Fibroblast of lung (primary cell): ENCODE data around the gene ONECUT3. TPM values are rescaled to one million over a fixed set of nuclear protein-coding genes. Genes with fewer than 3 reads are reported as not detected.

Source experiments
- DNase-seq, 2 donors: peaks; one replicate each; pipeline versions ENCODE4 v3.0.0 to v3.0.0-alpha.2; 2010; ENCODE audit warnings: low read depth in 2 of 2
- H2AFZ ChIP-seq: 2 replicates; pipeline ENCODE4 v1.5.1; 2012; ENCODE audit warnings: low read length, control low read depth, inconsistent platforms
- H3K27ac ChIP-seq: 2 replicates; pipeline ENCODE4 v1.5.1; 2011; ENCODE audit warnings: low read length, control low read depth; ENCODE audit not compliant: insufficient read depth
- H3K27me3 ChIP-seq: 2 replicates; pipeline ENCODE4 v1.5.1; 2011; ENCODE audit warnings: mild to moderate bottlenecking, low read length; ENCODE audit not compliant: control insufficient read depth, insufficient read depth
- H3K36me3 ChIP-seq: 2 replicates; pipeline ENCODE4 v1.5.1; 2011; ENCODE audit warnings: low read length; ENCODE audit not compliant: control insufficient read depth, insufficient read depth
- H3K4me1 ChIP-seq: 2 replicates; pipeline ENCODE4 v1.5.1; 2011; ENCODE audit warnings: low read length; ENCODE audit not compliant: control insufficient read depth, insufficient read depth; ENCODE audit errors: extremely low read depth
- H3K4me2 ChIP-seq: 2 replicates; pipeline ENCODE4 v1.5.1; 2011; ENCODE audit warnings: low read length, control low read depth; ENCODE audit not compliant: insufficient read depth; ENCODE audit errors: extremely low read depth
- H3K4me3 ChIP-seq, 4 experiments: fragments of 200-600 bp in 1 of 4; sonication (generic) in 1 of 4; replicated peaks in 1 of 4; 2 replicates each; pipeline ENCODE4 v1.5.1; 2011 to 2016; ENCODE audit warnings: low read length in 4 of 4, low read depth in 3 of 4, mild to moderate bottlenecking in 3 of 4, control low read depth in 2 of 4, inconsistent platforms in 1 of 4, mixed read lengths in 1 of 4; ENCODE audit not compliant: insufficient read depth in 1 of 4; ENCODE audit errors: control extremely low read depth in 1 of 4
- H3K79me2 ChIP-seq: 2 replicates; pipeline ENCODE4 v1.5.1; 2012; ENCODE audit warnings: mild to moderate bottlenecking, low read length, inconsistent platforms; ENCODE audit not compliant: control insufficient read depth, insufficient read depth
- H3K9ac ChIP-seq: 2 replicates; pipeline ENCODE4 v1.5.1; 2011; ENCODE audit warnings: mild to moderate bottlenecking, low read length, control low read depth; ENCODE audit not compliant: insufficient read depth
- H3K9me3 ChIP-seq: 2 replicates; pipeline ENCODE4 v1.5.1; 2012; ENCODE audit warnings: low read depth, low read length; ENCODE audit not compliant: control insufficient read depth, insufficient read depth
- H4K20me1 ChIP-seq: 2 replicates; pipeline ENCODE4 v1.5.1; 2011; ENCODE audit warnings: low read length; ENCODE audit not compliant: control insufficient read depth, insufficient read depth; ENCODE audit errors: extremely low read depth
- CTCF ChIP-seq, 2 donors: IDR thresholded peaks in 1 of 2; conservative IDR thresholded peaks in 1 of 2; 1 replicate in 1 of 2; 2 replicates in 1 of 2; pipeline ENCODE4 v1.5.1; 2011 to 2012; ENCODE audit warnings: low read length in 2 of 2, control low read depth in 1 of 2, inconsistent platforms in 1 of 2, low read depth in 1 of 2, mild to moderate bottlenecking in 1 of 2
- EZH2 ChIP-seq: IDR thresholded peaks from 2 replicates; pipeline ENCODE4 v1.5.1; 2012; ENCODE audit warnings: low read length, control low read depth, mild to moderate bottlenecking; ENCODE audit errors: missing control alignments
- polyA plus RNA-seq, 2 donors: library from polyadenylated mRNA; depleted of rRNA in 1 of 2; stranded (reverse) in 1 of 2; unstranded in 1 of 2; fragments of >200 nt; gene quantifications; 2 replicates each; pipeline ENCODE4 v1.2.1, GENCODE V29; 2011 to 2012; ENCODE audit warnings: missing spikeins in 1 of 2
- total RNA-seq: library from RNA; depleted of rRNA; stranded (reverse); fragments of >200 nt; gene quantifications from 2 replicates; pipeline ENCODE4 v1.2.1, GENCODE V29; 2014

ONECUT3 gene
- total and polyA plus RNA-seq, 2 donors (not counting 1 experiment from before 2014, with no cell fraction given) = not detected

DNA sequence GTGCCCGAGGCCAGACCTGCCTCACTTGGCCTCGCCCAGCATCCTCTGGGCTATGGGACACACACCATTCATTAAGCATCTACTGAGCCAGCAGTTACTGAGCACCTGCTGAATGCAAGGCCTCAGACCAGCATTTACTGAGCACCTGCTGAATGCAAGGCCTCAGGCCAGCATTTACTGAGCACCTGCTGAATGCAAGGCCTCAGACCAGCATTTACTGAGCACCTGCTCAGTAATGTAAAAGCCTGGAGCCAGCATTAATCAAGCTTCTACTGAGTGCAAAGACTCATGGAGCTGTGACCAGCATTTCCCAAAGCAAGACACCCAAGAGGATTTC, 55.1 kb downstream of the ONECUT3 start:
- H3K79me2 ChIP-seq = no peaks in the 10 kb centered on the region
- DNase-seq = no peak
- no peak overlapping the region for H3K4me2 ChIP-seq
- H3K4me3 ChIP-seq = no peak overlapping the region
- no peaks in the 10 kb centered on the region for H3K36me3 ChIP-seq
- no peak overlapping the region for H3K9ac ChIP-seq
- no peaks in the 10 kb centered on the region for H4K20me1 ChIP-seq
- TF ChIP-seq CTCF (conservative IDR thresholded peaks at IDR 0.05 in 1 of 2, IDR thresholded peaks at IDR 0.05 in 1 of 2; ENCODE audit: low read depth in 1 of 2, low read length in 2 of 2) (no peak), EZH2 (no peak)
- H2AFZ ChIP-seq = no peak overlapping the region
- H3K27ac ChIP-seq = no peak overlapping the region
- H3K4me1 ChIP-seq = peaks cover 2% of the 10 kb centered on the region
- H3K9me3 ChIP-seq = no peaks in the 10 kb centered on the region
- H3K27me3 ChIP-seq = no peaks in the 10 kb centered on the region

DNA sequence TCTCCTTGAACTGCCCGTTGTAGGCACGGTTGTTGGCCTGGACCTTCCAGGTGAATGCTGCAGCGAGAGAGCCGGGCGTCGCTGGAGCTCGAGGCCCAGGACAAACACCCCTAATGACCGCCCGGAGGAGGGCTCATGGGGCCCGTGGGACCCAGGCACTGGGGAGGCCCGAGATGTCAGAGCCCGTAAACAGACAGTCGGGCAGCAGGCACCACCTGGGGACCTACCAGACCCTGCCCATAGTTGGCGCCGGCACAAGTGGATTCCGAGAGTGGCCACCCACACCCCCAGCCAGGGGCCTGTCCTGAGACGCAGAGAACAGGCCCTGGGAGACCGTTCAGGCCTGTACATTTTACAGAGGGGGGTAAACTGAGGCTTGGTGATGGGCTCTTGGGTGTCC, 56.4 kb downstream of the ONECUT3 start:
- Histone ChIP-seq H3K36me3 (no peaks in the 10 kb centered on the region), H2AFZ (no peak overlapping the region), H3K4me1 (peaks cover 2% of the 10 kb centered on the region), H3K27me3 (no peaks in the 10 kb centered on the region), H3K4me3 (no peak overlapping the region), H3K27ac (no peak overlapping the region), H3K9ac (no peak overlapping the region), H3K9me3 (no peaks in the 10 kb centered on the region), H3K79me2 (no peaks in the 10 kb centered on the region), H3K4me2 (no peak overlapping the region), H4K20me1 (no peaks in the 10 kb centered on the region)
- DNase-seq = no peak
- TF ChIP-seq CTCF (conservative IDR thresholded peaks at IDR 0.05 in 1 of 2, IDR thresholded peaks at IDR 0.05 in 1 of 2; ENCODE audit: low read depth in 1 of 2, low read length in 2 of 2) (no peak), EZH2 (no peak)

- no peaks in the 10 kb centered on the region for H3K9me3 ChIP-seq
- peaks cover 2% of the 10 kb centered on the region for H3K4me1 ChIP-seq
- H3K4me3 ChIP-seq = no peak overlapping the region
- H3K27ac ChIP-seq = no peak overlapping the region
- H2AFZ ChIP-seq = no peak overlapping the region
- H4K20me1 ChIP-seq = no peaks in the 10 kb centered on the region
- TF ChIP-seq CTCF (conservative IDR thresholded peaks at IDR 0.05 in 1 of 2, IDR thresholded peaks at IDR 0.05 in 1 of 2; ENCODE audit: low read depth in 1 of 2, low read length in 2 of 2) (no peak), EZH2 (no peak)
- H3K4me2 ChIP-seq = no peak overlapping the region
- H3K36me3 ChIP-seq = peaks cover 2% of the 10 kb centered on the region
- H3K79me2 ChIP-seq = no peaks in the 10 kb centered on the region
- H3K27me3 ChIP-seq = no peaks in the 10 kb centered on the region
- no peak overlapping the region for H3K9ac ChIP-seq
- no peak for DNase-seq
Observed at GRCh38 chr19:1810439-1811160, 57.3 kb downstream of the ONECUT3 start.
